Endodermal cell (in vitro differentiated cells): ENCODE results near the gene SNTB2. TPM values are rescaled to one million over a fixed set of nuclear protein-coding genes. Genes with fewer than 3 reads are reported as not detected.

Experiments
- DNase-seq: peaks from one replicate; pipeline ENCODE4 v3.0.0-alpha.2; 2017
- H3K27ac ChIP-seq: 2 replicates; pipeline ENCODE4 v1.5.1; 2013; ENCODE audit warnings: mild to moderate bottlenecking, low read depth, low read length, moderate library complexity
- H3K27me3 ChIP-seq: 2 replicates; pipeline ENCODE4 v1.6.1; 2013; ENCODE audit warnings: mild to moderate bottlenecking, low read length, moderate library complexity; ENCODE audit not compliant: insufficient read depth, control insufficient read depth, poor library complexity, severe bottlenecking
- H3K36me3 ChIP-seq: 2 replicates; pipeline ENCODE4 v1.7.0; 2013; ENCODE audit warnings: mild to moderate bottlenecking, low read length, moderate library complexity; ENCODE audit not compliant: control insufficient read depth, insufficient read depth
- H3K4me1 ChIP-seq: one replicate; pipeline ENCODE4 v1.7.0; 2013; ENCODE audit warnings: low read length; ENCODE audit not compliant: control insufficient read depth, insufficient read depth
- H3K4me3 ChIP-seq: 2 replicates; pipeline ENCODE4 v1.5.1; 2013; ENCODE audit warnings: mild to moderate bottlenecking, low read length, moderate library complexity
- H3K9ac ChIP-seq: 2 replicates; pipeline ENCODE4 v1.6.1; 2013; ENCODE audit warnings: mild to moderate bottlenecking, low read length, moderate library complexity; ENCODE audit not compliant: poor library complexity, severe bottlenecking; ENCODE audit errors: extremely low read depth
- H3K9me3 ChIP-seq: 2 replicates; pipeline ENCODE4 v1.6.1; 2013; ENCODE audit warnings: mild to moderate bottlenecking, low read length, moderate library complexity; ENCODE audit not compliant: control insufficient read depth
- H3K27ac Mint-ChIP-seq: 2 replicates; pipeline ENCODE4 v1.8.0; 2020; ENCODE audit warnings: mixed read lengths
- H3K27me3 Mint-ChIP-seq: 2 replicates; pipeline ENCODE4 v1.8.0; 2021; ENCODE audit warnings: mild to moderate bottlenecking, mixed read lengths; ENCODE audit not compliant: insufficient read depth
- H3K36me3 Mint-ChIP-seq: 2 replicates; pipeline ENCODE4 v1.8.0; 2020; ENCODE audit warnings: low read depth, mixed read lengths
- H3K4me1 Mint-ChIP-seq: 2 replicates; pipeline ENCODE4 v1.8.0; 2020; ENCODE audit warnings: mixed read lengths
- H3K4me3 Mint-ChIP-seq: 2 replicates; pipeline ENCODE4 v1.8.0; 2020; ENCODE audit warnings: mild to moderate bottlenecking, moderate library complexity, mixed read lengths
- H3K9me3 Mint-ChIP-seq: 2 replicates; pipeline ENCODE4 v1.8.0; 2020; ENCODE audit warnings: mild to moderate bottlenecking, mixed read lengths
- WGBS, 2 experiments: methylation state at CpG; one replicate each; pipeline versions ENCODE4 v1.1.5 to v1.1.7; 2013; ENCODE audit warnings: missing lambda C conversion rate in 2 of 2, mixed read lengths in 1 of 2; ENCODE audit not compliant: insufficient coverage in 1 of 2, insufficient read length in 1 of 2; 5-methylcytosine and 5-hydroxymethylcytosine counted together
- total RNA-seq, 2 donors: library from RNA; stranded (reverse); fragmentation: NEBNext Ultra II Directional in 1 of 2; extraction: Animal tissue kit (Norgen Biotek cat#: 25700) in 1 of 2; gene quantifications; 2 replicates in 1 of 2; 3 replicates in 1 of 2; pipeline ENCODE4 v1.2.1, GENCODE V29; 2021
- TF ChIP-seq, protein P1 (sequence below): fragments of 200-600 bp; sonication (generic); conservative IDR thresholded peaks from 2 replicates; pipeline ENCODE4 v1.5.0; 2021; ENCODE audit warnings: antibody characterized with exemption, mild to moderate bottlenecking

SNTB2 gene
- total RNA-seq, 2 donors from 2014 or later, result 15.4 to 24.1 TPM

DNA sequence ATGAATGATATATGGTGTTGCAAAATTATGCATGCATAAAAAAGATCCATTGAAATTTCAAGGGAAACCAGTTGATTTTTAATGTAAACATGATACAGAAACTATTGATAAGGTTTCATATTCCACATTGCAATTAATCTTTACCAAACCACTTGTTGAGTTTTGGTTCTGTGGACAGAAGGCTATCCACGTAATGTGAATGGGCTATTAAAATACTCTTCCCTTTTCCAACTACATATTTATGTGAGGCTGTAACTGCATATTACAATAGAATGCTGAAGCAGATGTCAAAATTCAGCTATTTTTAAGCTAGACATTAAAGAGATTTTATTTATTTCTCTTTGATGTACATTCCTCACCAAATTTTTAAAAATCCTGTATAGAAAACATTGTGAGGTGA, 90.4 kb downstream of the SNTB2 start:
- no peak overlapping the region for H3K27ac ChIP-seq
- no peak for DNase-seq
- TF ChIP-seq, protein P1, sequence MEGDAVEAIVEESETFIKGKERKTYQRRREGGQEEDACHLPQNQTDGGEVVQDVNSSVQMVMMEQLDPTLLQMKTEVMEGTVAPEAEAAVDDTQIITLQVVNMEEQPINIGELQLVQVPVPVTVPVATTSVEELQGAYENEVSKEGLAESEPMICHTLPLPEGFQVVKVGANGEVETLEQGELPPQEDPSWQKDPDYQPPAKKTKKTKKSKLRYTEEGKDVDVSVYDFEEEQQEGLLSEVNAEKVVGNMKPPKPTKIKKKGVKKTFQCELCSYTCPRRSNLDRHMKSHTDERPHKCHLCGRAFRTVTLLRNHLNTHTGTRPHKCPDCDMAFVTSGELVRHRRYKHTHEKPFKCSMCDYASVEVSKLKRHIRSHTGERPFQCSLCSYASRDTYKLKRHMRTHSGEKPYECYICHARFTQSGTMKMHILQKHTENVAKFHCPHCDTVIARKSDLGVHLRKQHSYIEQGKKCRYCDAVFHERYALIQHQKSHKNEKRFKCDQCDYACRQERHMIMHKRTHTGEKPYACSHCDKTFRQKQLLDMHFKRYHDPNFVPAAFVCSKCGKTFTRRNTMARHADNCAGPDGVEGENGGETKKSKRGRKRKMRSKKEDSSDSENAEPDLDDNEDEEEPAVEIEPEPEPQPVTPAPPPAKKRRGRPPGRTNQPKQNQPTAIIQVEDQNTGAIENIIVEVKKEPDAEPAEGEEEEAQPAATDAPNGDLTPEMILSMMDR, result no peak
- 50% methylated on average over 1 of the region's 1 CpG; no CpG with 5 or more reads in 1 of the 2 experiments for WGBS, 2 experiments
- Mint-ChIP-seq H3K36me3 (peaks cover 17% of the 10 kb centered on the region), H3K27ac (no peak overlapping the region), H3K4me3 (no peak overlapping the region), H3K27me3 (no peaks in the 10 kb centered on the region), H3K9me3 (peaks cover 5% of the 10 kb centered on the region), H3K4me1 (no peaks in the 10 kb centered on the region)
- peaks cover 7% of the 10 kb centered on the region for H3K36me3 ChIP-seq
- no peak overlapping the region for H3K4me3 ChIP-seq
- H3K9me3 ChIP-seq, result no peaks in the 10 kb centered on the region
- no peaks in the 10 kb centered on the region for H3K27me3 ChIP-seq
- H3K9ac ChIP-seq, result no peak overlapping the region
- no peaks in the 10 kb centered on the region for H3K4me1 ChIP-seq

DNA sequence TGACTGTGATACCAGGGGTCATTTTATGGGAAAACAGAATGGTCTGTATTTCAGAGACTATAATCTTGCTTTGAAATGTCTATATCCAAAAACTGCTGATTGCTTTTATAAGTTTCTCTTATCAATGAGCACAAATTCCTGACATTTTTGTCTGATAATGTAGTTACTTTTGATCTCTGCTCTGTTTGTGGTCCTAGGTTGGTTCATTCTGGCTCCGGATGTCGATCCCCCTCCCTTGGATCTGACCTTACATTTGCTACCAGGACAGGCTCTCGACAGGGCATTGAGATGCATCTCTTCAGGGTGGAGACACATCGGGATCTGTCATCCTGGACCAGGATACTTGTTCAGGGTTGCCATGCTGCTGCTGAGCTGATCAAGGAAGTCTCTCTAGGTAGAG, 96.9 kb downstream of the SNTB2 start:
- no peaks in the 10 kb centered on the region for H3K27me3 ChIP-seq
- WGBS, 2 experiments, result 93% methylated on average over 4 of the region's 4 CpGs; no CpG with 5 or more reads in 1 of the 2 experiments
- no peak overlapping the region for H3K4me3 ChIP-seq
- DNase-seq, result no peak
- no peaks in the 10 kb centered on the region for H3K4me1 ChIP-seq
- no peak overlapping the region for H3K9ac ChIP-seq
- H3K9me3 Mint-ChIP-seq, result peaks cover 5% of the 10 kb centered on the region
- no peaks in the 10 kb centered on the region for H3K36me3 ChIP-seq
- no peaks in the 10 kb centered on the region for H3K27me3 Mint-ChIP-seq
- H3K4me1 Mint-ChIP-seq, result no peaks in the 10 kb centered on the region
- H3K27ac Mint-ChIP-seq, result no peak overlapping the region
- no peaks in the 10 kb centered on the region for H3K9me3 ChIP-seq
- no peak overlapping the region for H3K4me3 Mint-ChIP-seq
- TF ChIP-seq, protein P1, result no peak
- H3K36me3 Mint-ChIP-seq, result peaks cover 19% of the 10 kb centered on the region
- no peak overlapping the region for H3K27ac ChIP-seq

DNA sequence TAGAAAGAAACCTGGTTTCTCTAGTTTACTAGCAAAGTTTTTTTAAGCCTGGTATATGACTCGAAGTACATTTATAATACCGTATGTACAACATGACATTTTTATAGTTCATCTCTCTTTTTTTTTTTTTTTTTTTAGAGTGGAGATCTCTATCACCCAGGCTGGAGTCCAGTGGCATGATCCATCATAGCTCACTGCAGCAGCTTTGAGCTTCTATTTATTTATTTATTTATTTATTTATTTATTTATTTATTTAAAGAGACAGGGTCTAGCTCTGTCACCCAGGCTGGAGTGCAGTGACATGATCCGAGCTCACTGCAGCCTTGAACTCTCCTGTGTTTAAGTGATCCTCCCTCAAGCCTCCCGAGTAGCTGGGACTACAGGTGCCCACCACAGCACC, 98.3 kb downstream of the SNTB2 start:
- no peak overlapping the region for H3K4me3 ChIP-seq
- no peaks in the 10 kb centered on the region for H3K4me1 ChIP-seq
- H3K27me3 Mint-ChIP-seq, result no peaks in the 10 kb centered on the region
- no peak overlapping the region for H3K9ac ChIP-seq
- H3K27me3 ChIP-seq, result no peaks in the 10 kb centered on the region
- no peaks in the 10 kb centered on the region for H3K36me3 ChIP-seq
- no peak overlapping the region for H3K27ac Mint-ChIP-seq
- H3K27ac ChIP-seq, result no peak overlapping the region
- H3K9me3 ChIP-seq, result no peaks in the 10 kb centered on the region
- TF ChIP-seq, protein P1, result no peak
- no peak overlapping the region for H3K4me3 Mint-ChIP-seq
- H3K4me1 Mint-ChIP-seq, result no peaks in the 10 kb centered on the region
- no peak for DNase-seq
- H3K9me3 Mint-ChIP-seq, result peaks cover 5% of the 10 kb centered on the region
- peaks cover 18% of the 10 kb centered on the region for H3K36me3 Mint-ChIP-seq
- WGBS, 2 experiments, result 96 to 100% methylated on average over 2 to 4 of the region's 4 CpGs
